AG09309 (cell line): ENCODE data around the gene UCHL5.

Experiments used
- DNase-seq: peaks from one replicate; pipeline ENCODE4 v3.0.0-alpha.2; 2010; ENCODE audit warnings: low read depth
- H3K4me3 ChIP-seq: 2 replicates; pipeline ENCODE4 v1.5.1; 2011; ENCODE audit warnings: mild to moderate bottlenecking, low read depth, low read length, moderate library complexity; ENCODE audit not compliant: control insufficient read depth
- CTCF ChIP-seq: IDR thresholded peaks from 2 replicates; pipeline ENCODE4 v1.5.1; 2011; ENCODE audit warnings: mild to moderate bottlenecking, low read depth, low read length, inconsistent platforms; ENCODE audit not compliant: insufficient read depth, control insufficient read depth; ENCODE audit errors: missing control alignments

Gene UCHL5

GRCh38 chr1:192973988-192974387 is 85.2 kb downstream of the UCHL5 start:
- no peak for TF ChIP-seq CTCF
- no peak for DNase-seq
- no peak overlapping the region for H3K4me3 ChIP-seq

GRCh38 chr1:192973202-192973601 is 86.0 kb downstream of the UCHL5 start:
- H3K4me3 ChIP-seq: no peak overlapping the region
- TF ChIP-seq CTCF: no peak
- no peak for DNase-seq

GRCh38 chr1:192969091-192969490 is 90.1 kb downstream of the UCHL5 start:
- no peak for DNase-seq
- no peak for TF ChIP-seq CTCF
- H3K4me3 ChIP-seq: no peak overlapping the region

GRCh38 chr1:192968323-192968722 is 90.8 kb downstream of the UCHL5 start:
- TF ChIP-seq CTCF: no peak
- no peak for DNase-seq
- no peak overlapping the region for H3K4me3 ChIP-seq

GRCh38 chr1:192967901-192968300 is 91.3 kb downstream of the UCHL5 start:
- no peak for TF ChIP-seq CTCF
- H3K4me3 ChIP-seq: no peak overlapping the region
- no peak for DNase-seq

- no peak for TF ChIP-seq CTCF
- no peak overlapping the region for H3K4me3 ChIP-seq
- no peak for DNase-seq
Measured at GRCh38 chr1:192967211-192967877, 91.8 kb downstream of the UCHL5 start.
